GM23338 (cell line): ENCODE measurements around the gene BANP. TPM values are rescaled to one million over a fixed set of nuclear protein-coding genes. Genes with fewer than 3 reads are reported as not detected.

Experiments used
- ATAC-seq: fragments of 200-7000 bp; cut with Tn5 transposase; 3 replicates; pipeline ENCODE4 v1.9.1; 2020
- DNase-seq: peaks from one replicate; pipeline ENCODE4 v3.0.0-alpha.2; 2015; ENCODE audit warnings: low spot score
- H2AFZ ChIP-seq: fragments of 200-600 bp; sonication (generic); 2 replicates; pipeline ENCODE4 v1.8.0; 2016; ENCODE audit warnings: antibody characterized with exemption, mild to moderate bottlenecking, moderate library complexity
- H3F3A ChIP-seq: fragments of 200-600 bp; sonication (generic); replicated peaks from 2 replicates; pipeline ENCODE4 v1.8.0; 2017; ENCODE audit warnings: antibody characterized with exemption, mixed run types, low read depth
- H3K27ac ChIP-seq: fragments of 200-600 bp; sonication (generic); 2 replicates; pipeline ENCODE4 v1.6.1; 2016; ENCODE audit warnings: low read depth
- H3K27me3 ChIP-seq: fragments of 200-600 bp; sonication (generic); 2 replicates; pipeline ENCODE4 v1.8.0; 2016; ENCODE audit warnings: mild to moderate bottlenecking, mixed run types, moderate library complexity; ENCODE audit not compliant: insufficient read depth
- H3K36me3 ChIP-seq: fragments of 200-600 bp; sonication (generic); 2 replicates; pipeline ENCODE4 v1.8.0; 2016; ENCODE audit warnings: mild to moderate bottlenecking; ENCODE audit not compliant: insufficient read depth
- H3K4me1 ChIP-seq: fragments of 200-600 bp; sonication (generic); 2 replicates; pipeline ENCODE4 v1.8.0; 2016; ENCODE audit warnings: mild to moderate bottlenecking, moderate library complexity; ENCODE audit not compliant: insufficient read depth
- H3K4me2 ChIP-seq: fragments of 200-600 bp; sonication (generic); 2 replicates; pipeline ENCODE4 v1.7.1; 2017; ENCODE audit warnings: mixed run types
- H3K4me3 ChIP-seq: fragments of 200-600 bp; sonication (generic); 2 replicates; pipeline ENCODE4 v1.6.1; 2016; ENCODE audit warnings: mixed run types
- H3K79me2 ChIP-seq: fragments of 200-600 bp; sonication (generic); replicated peaks from 2 replicates; pipeline ENCODE4 v1.8.0; 2017; ENCODE audit warnings: mild to moderate bottlenecking; ENCODE audit not compliant: insufficient read depth
- H3K9me2 ChIP-seq: fragments of 200-600 bp; sonication (generic); 2 replicates; pipeline ENCODE4 v1.8.0; 2017; ENCODE audit not compliant: insufficient read depth
- H4K20me1 ChIP-seq: fragments of 200-600 bp; sonication (generic); replicated peaks from 2 replicates; pipeline ENCODE4 v1.8.0; 2017; ENCODE audit warnings: mild to moderate bottlenecking; ENCODE audit not compliant: insufficient read depth
- H3K27ac Mint-ChIP-seq: 2 replicates; pipeline ENCODE4 v1.8.0; 2020; ENCODE audit warnings: inconsistent platforms, mild to moderate bottlenecking, moderate library complexity, mixed read lengths
- H3K27me3 Mint-ChIP-seq: 3 replicates; pipeline ENCODE4 v1.8.0; 2022; ENCODE audit warnings: low read depth, mild to moderate bottlenecking, moderate library complexity, mixed read lengths, inconsistent platforms; ENCODE audit not compliant: insufficient read depth, poor library complexity
- H3K36me3 Mint-ChIP-seq: 3 replicates; pipeline ENCODE4 v1.8.0; 2021; ENCODE audit warnings: low read depth, mild to moderate bottlenecking, inconsistent platforms, moderate library complexity, mixed read lengths
- H3K4me1 Mint-ChIP-seq: 3 replicates; pipeline ENCODE4 v1.8.0; 2020; ENCODE audit warnings: mild to moderate bottlenecking, inconsistent platforms, mixed read lengths
- H3K4me3 Mint-ChIP-seq: 3 replicates; pipeline ENCODE4 v1.8.0; 2021; ENCODE audit warnings: moderate library complexity, mild to moderate bottlenecking, inconsistent platforms, mixed read lengths
- H3K9me3 Mint-ChIP-seq: 3 replicates; pipeline ENCODE4 v1.8.0; 2020; ENCODE audit warnings: moderate library complexity, mild to moderate bottlenecking, inconsistent platforms, mixed read lengths
- CREB1 ChIP-seq: fragments of 250-450 bp; sonication (Bioruptor Pico); IDR thresholded peaks from 2 replicates; pipeline ENCODE4 v1.5.0; 2020; ENCODE audit warnings: low read depth, mild to moderate bottlenecking, moderate library complexity
- CTCF ChIP-seq, 2 experiments: fragments of 200-600 bp in 1 of 2; sonication (generic) in 1 of 2; conservative IDR thresholded peaks; 2 replicates each; pipeline versions ENCODE4 v1.5.1 to v1.6.1; 2016 to 2017; ENCODE audit warnings: antibody characterized with exemption in 2 of 2, low read depth in 2 of 2, mild to moderate bottlenecking in 2 of 2, moderate library complexity in 1 of 2
- JUNB ChIP-seq: IDR thresholded peaks from one replicate; pipeline ENCODE4 v1.6.1; 2016; ENCODE audit warnings: antibody characterized with exemption; ENCODE audit not compliant: unreplicated experiment
- NANOG ChIP-seq: IDR thresholded peaks from 2 replicates; pipeline ENCODE4 v1.6.1; 2016; ENCODE audit warnings: antibody characterized with exemption, borderline replicate concordance
- ZNF114 ChIP-seq: fragments of 250-450 bp; sonication (Bioruptor Pico); IDR thresholded peaks from 2 replicates; pipeline ENCODE4 v1.5.0; 2020; ENCODE audit warnings: mild to moderate bottlenecking, moderate library complexity
- polyA plus RNA-seq: library from polyadenylated mRNA; unstranded; fragments of >200 nt; fragmentation: Nextera tagmentation; extraction: Ambion mirVana; gene quantifications from 2 replicates; pipeline ENCODE4 v1.2.1, GENCODE V29; 2016
- total RNA-seq: library from RNA; depleted of rRNA; stranded (reverse); fragments of >200 nt; shearing (Covaris generic); gene quantifications from 2 replicates; pipeline ENCODE4 v1.2.3, GENCODE V29; 2014
- TF ChIP-seq, protein P1 (sequence below): IDR thresholded peaks from 2 replicates; pipeline ENCODE4 v1.6.1; 2016; ENCODE audit warnings: antibody characterized with exemption
- TF ChIP-seq, protein P2 (sequence below): fragments of 250-450 bp; sonication (Bioruptor Pico); IDR thresholded peaks from 2 replicates; pipeline ENCODE4 v1.5.0; 2020; ENCODE audit warnings: mild to moderate bottlenecking, moderate library complexity
- TF ChIP-seq, protein P3 (sequence below): IDR thresholded peaks from one replicate; pipeline ENCODE4 v1.6.1; 2018; ENCODE audit warnings: antibody characterized with exemption; ENCODE audit not compliant: unreplicated experiment

Gene BANP
- total and polyA plus RNA-seq, 2 experiments from 2014 or later, result 22.3 to 48.0 TPM

DNA sequence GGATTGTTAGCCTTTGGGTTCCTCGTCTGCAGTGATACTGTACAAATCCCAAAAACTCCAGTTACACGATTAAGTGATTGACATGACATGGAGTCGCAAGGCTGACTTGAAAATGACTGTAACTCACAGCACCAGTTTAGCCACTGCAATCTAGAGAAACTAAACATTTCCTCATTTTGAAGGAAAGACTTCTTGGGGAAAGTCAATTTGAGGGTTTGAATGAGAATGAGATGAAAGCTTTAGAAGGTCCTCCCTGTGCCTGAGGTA lies 4.8 kb downstream of the BANP start (continued):
- no peak for TF ChIP-seq NANOG
- no peak for TF ChIP-seq JUNB
- TF ChIP-seq ZNF114 (CRISPR knock-in tag), result no peak
- TF ChIP-seq, protein P1, sequence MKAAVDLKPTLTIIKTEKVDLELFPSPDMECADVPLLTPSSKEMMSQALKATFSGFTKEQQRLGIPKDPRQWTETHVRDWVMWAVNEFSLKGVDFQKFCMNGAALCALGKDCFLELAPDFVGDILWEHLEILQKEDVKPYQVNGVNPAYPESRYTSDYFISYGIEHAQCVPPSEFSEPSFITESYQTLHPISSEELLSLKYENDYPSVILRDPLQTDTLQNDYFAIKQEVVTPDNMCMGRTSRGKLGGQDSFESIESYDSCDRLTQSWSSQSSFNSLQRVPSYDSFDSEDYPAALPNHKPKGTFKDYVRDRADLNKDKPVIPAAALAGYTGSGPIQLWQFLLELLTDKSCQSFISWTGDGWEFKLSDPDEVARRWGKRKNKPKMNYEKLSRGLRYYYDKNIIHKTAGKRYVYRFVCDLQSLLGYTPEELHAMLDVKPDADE, result no peak

GRCh38 chr16:87956365-87957231 lies 5.4 kb downstream of the BANP start:
- peak overlapping the region; percentile 95 for H3K27ac Mint-ChIP-seq
- peak; percentile 62 for DNase-seq
- H3K9me3 Mint-ChIP-seq, result no peaks in the 10 kb centered on the region
- TF ChIP-seq JUNB (no peak), CTCF (conservative IDR thresholded peaks at IDR 0.05; ENCODE audit: low read depth in 2 of 2) (peak; percentile 35 to 51; a peak in 3 of 4 replicates), CREB1 (CRISPR knock-in tag) (no peak)
- TF ChIP-seq, protein P2, sequence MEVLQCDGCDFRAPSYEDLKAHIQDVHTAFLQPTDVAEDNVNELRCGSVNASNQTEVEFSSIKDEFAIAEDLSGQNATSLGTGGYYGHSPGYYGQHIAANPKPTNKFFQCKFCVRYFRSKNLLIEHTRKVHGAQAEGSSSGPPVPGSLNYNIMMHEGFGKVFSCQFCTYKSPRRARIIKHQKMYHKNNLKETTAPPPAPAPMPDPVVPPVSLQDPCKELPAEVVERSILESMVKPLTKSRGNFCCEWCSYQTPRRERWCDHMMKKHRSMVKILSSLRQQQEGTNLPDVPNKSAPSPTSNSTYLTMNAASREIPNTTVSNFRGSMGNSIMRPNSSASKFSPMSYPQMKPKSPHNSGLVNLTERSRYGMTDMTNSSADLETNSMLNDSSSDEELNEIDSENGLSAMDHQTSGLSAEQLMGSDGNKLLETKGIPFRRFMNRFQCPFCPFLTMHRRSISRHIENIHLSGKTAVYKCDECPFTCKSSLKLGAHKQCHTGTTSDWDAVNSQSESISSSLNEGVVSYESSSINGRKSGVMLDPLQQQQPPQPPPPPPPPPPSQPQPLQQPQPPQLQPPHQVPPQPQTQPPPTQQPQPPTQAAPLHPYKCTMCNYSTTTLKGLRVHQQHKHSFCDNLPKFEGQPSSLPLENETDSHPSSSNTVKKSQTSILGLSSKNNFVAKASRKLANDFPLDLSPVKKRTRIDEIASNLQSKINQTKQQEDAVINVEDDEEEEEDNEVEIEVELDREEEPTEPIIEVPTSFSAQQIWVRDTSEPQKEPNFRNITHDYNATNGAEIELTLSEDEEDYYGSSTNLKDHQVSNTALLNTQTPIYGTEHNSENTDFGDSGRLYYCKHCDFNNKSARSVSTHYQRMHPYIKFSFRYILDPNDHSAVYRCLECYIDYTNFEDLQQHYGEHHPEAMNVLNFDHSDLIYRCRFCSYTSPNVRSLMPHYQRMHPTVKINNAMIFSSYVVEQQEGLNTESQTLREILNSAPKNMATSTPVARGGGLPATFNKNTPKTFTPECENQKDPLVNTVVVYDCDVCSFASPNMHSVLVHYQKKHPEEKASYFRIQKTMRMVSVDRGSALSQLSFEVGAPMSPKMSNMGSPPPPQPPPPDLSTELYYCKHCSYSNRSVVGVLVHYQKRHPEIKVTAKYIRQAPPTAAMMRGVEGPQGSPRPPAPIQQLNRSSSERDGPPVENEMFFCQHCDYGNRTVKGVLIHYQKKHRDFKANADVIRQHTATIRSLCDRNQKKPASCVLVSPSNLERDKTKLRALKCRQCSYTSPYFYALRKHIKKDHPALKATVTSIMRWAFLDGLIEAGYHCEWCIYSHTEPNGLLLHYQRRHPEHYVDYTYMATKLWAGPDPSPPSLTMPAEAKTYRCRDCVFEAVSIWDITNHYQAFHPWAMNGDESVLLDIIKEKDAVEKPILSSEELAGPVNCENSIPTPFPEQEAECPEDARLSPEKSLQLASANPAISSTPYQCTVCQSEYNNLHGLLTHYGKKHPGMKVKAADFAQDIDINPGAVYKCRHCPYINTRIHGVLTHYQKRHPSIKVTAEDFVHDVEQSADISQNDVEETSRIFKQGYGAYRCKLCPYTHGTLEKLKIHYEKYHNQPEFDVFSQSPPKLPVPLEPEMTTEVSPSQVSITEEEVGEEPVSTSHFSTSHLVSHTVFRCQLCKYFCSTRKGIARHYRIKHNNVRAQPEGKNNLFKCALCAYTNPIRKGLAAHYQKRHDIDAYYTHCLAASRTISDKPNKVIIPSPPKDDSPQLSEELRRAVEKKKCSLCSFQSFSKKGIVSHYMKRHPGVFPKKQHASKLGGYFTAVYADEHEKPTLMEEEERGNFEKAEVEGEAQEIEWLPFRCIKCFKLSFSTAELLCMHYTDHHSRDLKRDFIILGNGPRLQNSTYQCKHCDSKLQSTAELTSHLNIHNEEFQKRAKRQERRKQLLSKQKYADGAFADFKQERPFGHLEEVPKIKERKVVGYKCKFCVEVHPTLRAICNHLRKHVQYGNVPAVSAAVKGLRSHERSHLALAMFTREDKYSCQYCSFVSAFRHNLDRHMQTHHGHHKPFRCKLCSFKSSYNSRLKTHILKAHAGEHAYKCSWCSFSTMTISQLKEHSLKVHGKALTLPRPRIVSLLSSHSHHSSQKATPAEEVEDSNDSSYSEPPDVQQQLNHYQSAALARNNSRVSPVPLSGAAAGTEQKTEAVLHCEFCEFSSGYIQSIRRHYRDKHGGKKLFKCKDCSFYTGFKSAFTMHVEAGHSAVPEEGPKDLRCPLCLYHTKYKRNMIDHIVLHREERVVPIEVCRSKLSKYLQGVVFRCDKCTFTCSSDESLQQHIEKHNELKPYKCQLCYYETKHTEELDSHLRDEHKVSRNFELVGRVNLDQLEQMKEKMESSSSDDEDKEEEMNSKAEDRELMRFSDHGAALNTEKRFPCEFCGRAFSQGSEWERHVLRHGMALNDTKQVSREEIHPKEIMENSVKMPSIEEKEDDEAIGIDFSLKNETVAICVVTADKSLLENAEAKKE (CRISPR knock-in tag), result no peak
- TF ChIP-seq, protein P3, sequence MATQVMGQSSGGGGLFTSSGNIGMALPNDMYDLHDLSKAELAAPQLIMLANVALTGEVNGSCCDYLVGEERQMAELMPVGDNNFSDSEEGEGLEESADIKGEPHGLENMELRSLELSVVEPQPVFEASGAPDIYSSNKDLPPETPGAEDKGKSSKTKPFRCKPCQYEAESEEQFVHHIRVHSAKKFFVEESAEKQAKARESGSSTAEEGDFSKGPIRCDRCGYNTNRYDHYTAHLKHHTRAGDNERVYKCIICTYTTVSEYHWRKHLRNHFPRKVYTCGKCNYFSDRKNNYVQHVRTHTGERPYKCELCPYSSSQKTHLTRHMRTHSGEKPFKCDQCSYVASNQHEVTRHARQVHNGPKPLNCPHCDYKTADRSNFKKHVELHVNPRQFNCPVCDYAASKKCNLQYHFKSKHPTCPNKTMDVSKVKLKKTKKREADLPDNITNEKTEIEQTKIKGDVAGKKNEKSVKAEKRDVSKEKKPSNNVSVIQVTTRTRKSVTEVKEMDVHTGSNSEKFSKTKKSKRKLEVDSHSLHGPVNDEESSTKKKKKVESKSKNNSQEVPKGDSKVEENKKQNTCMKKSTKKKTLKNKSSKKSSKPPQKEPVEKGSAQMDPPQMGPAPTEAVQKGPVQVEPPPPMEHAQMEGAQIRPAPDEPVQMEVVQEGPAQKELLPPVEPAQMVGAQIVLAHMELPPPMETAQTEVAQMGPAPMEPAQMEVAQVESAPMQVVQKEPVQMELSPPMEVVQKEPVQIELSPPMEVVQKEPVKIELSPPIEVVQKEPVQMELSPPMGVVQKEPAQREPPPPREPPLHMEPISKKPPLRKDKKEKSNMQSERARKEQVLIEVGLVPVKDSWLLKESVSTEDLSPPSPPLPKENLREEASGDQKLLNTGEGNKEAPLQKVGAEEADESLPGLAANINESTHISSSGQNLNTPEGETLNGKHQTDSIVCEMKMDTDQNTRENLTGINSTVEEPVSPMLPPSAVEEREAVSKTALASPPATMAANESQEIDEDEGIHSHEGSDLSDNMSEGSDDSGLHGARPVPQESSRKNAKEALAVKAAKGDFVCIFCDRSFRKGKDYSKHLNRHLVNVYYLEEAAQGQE, result no peak
- H3K4me1 Mint-ChIP-seq, result peaks cover 46% of the 10 kb centered on the region
- no peaks in the 10 kb centered on the region for H3K27me3 ChIP-seq
- H2AFZ ChIP-seq, result no peak overlapping the region
- H3K4me3 Mint-ChIP-seq, result no peak overlapping the region; the same call in 2 of the 3 replicates
- H3K36me3 ChIP-seq, result no peaks in the 10 kb centered on the region; the same call in 1 of the 2 replicates
- peaks cover 25% of the 10 kb centered on the region for H3K36me3 Mint-ChIP-seq
- H3K27me3 Mint-ChIP-seq, result peaks cover 8% of the 10 kb centered on the region
- ATAC-seq, result peak; percentile 44
- peaks cover 99% of the 10 kb centered on the region for H3K79me2 ChIP-seq
- H3K27ac ChIP-seq, result peak overlapping the region; percentile 83
- no peak overlapping the region for H3K4me3 ChIP-seq
- 0 out of 2 replicates have a peak, but pooled peaks cover 9% of the 10 kb centered on the region for H3F3A ChIP-seq
- H3K4me2 ChIP-seq, result peak overlapping the region; percentile 57; the same call in 1 of the 2 replicates
- peaks cover 10% of the 10 kb centered on the region for H3K4me1 ChIP-seq
- H3K9me2 ChIP-seq, result no peaks in the 10 kb centered on the region
- H4K20me1 ChIP-seq, result peaks cover 29% of the 10 kb centered on the region
